Mucosa of rectum (tissue), 2 donors: ENCODE data around the gene OR13A1.
"Not testable (repeated sequence)": the region's sequence is repeated elsewhere in the genome, so short reads cannot be mapped to it uniquely, and the experiment has no call there.

Experiments
- H3K27ac ChIP-seq, 2 donors: one replicate each; pipeline ENCODE4 v1.7.0; 2013; ENCODE audit warnings: inconsistent platforms in 2 of 2, low read depth in 2 of 2, low read length in 2 of 2
- H3K27me3 ChIP-seq, 2 donors: one replicate each; pipeline ENCODE4 v1.7.0; 2013; ENCODE audit warnings: low read length in 2 of 2; ENCODE audit not compliant: control insufficient read depth in 2 of 2, insufficient read depth in 2 of 2
- H3K36me3 ChIP-seq, 2 donors: one replicate each; pipeline ENCODE4 v1.7.0; 2013; ENCODE audit warnings: low read length in 2 of 2; ENCODE audit not compliant: control insufficient read depth in 2 of 2, insufficient read depth in 2 of 2
- H3K4me1 ChIP-seq, 2 donors: one replicate each; pipeline ENCODE4 v1.7.0; 2013; ENCODE audit warnings: low read length in 2 of 2, mild to moderate bottlenecking in 1 of 2; ENCODE audit not compliant: control insufficient read depth in 2 of 2, insufficient read depth in 2 of 2
- H3K4me3 ChIP-seq, 2 donors: one replicate each; pipeline ENCODE4 v1.7.0; 2013; ENCODE audit warnings: low read length in 2 of 2
- H3K9ac ChIP-seq, 2 donors: one replicate each; pipeline ENCODE4 v1.7.0; 2013; ENCODE audit warnings: low read length in 2 of 2, low read depth in 1 of 2, mild to moderate bottlenecking in 1 of 2
- H3K9me3 ChIP-seq, 2 donors: one replicate each; pipeline ENCODE4 v1.7.0; 2013; ENCODE audit warnings: low read length in 2 of 2; ENCODE audit not compliant: control insufficient read depth in 2 of 2
- donor health status: healthy.
- donor health status: Normal muscosa, but diverticular disease.

The OR13A1 gene

GRCh38 chr10:45339894-45340293 lies 24.5 kb upstream of the OR13A1 start:
- Histone ChIP-seq H3K9me3 (no peaks in the 10 kb centered on the region), H3K27ac (no peak overlapping the region), H3K27me3 (no peaks in the 10 kb centered on the region), H3K4me3 (no peak overlapping the region), H3K4me1 (no peaks in the 10 kb centered on the region), H3K36me3 (no peaks in the 10 kb centered on the region), H3K9ac (no peak overlapping the region)

GRCh38 chr10:45331824-45332223 lies 16.4 kb upstream of the OR13A1 start:
- H3K27me3 ChIP-seq, H3K4me3 ChIP-seq, H3K4me1 ChIP-seq, H3K9me3 ChIP-seq, H3K36me3 ChIP-seq, H3K9ac ChIP-seq, H3K27ac ChIP-seq: not testable (repeated sequence)

- H3K4me3 ChIP-seq, H3K27me3 ChIP-seq, H3K27ac ChIP-seq, H3K36me3 ChIP-seq, H3K9me3 ChIP-seq, H3K9ac ChIP-seq, H3K4me1 ChIP-seq: not testable (repeated sequence)
Measured at GRCh38 chr10:45326864-45327263, 11.5 kb upstream of the OR13A1 start.

- Histone ChIP-seq H3K4me3 (no peak overlapping the region), H3K9me3 (no peaks in the 10 kb centered on the region), H3K9ac (no peak overlapping the region), H3K36me3 (no peaks in the 10 kb centered on the region), H3K27ac (no peak overlapping the region), H3K27me3 (no peaks in the 10 kb centered on the region), H3K4me1 (no peaks in the 10 kb centered on the region)
Measured at GRCh38 chr10:45325116-45325515, 9.7 kb upstream of the OR13A1 start.

- Histone ChIP-seq H3K27me3 (no peaks in the 10 kb centered on the region), H3K9me3 (no peaks in the 10 kb centered on the region), H3K4me1 (no peaks in the 10 kb centered on the region), H3K27ac (no peak overlapping the region), H3K4me3 (no peak overlapping the region), H3K9ac (no peak overlapping the region), H3K36me3 (no peaks in the 10 kb centered on the region)
Measured at GRCh38 chr10:45319702-45320101, 4.3 kb upstream of the OR13A1 start.

GRCh38 chr10:45313264-45313873 lies 2.0 kb downstream of the OR13A1 start:
- Histone ChIP-seq H3K9me3 (no peaks in the 10 kb centered on the region), H3K27me3 (no peaks in the 10 kb centered on the region), H3K4me1 (no peaks in the 10 kb centered on the region), H3K9ac (no peak overlapping the region), H3K36me3 (no peaks in the 10 kb centered on the region), H3K4me3 (no peak overlapping the region), H3K27ac (no peak overlapping the region)

GRCh38 chr10:45308707-45309106 lies 6.7 kb downstream of the OR13A1 start:
- Histone ChIP-seq H3K27ac (no peak overlapping the region), H3K27me3 (no peaks in the 10 kb centered on the region), H3K4me1 (no peaks in the 10 kb centered on the region), H3K36me3 (no peaks in the 10 kb centered on the region), H3K4me3 (no peak overlapping the region), H3K9ac (no peak overlapping the region), H3K9me3 (no peaks in the 10 kb centered on the region)

GRCh38 chr10:45302573-45302972 lies 12.8 kb downstream of the OR13A1 start:
- H3K36me3 ChIP-seq = no peaks in the 10 kb centered on the region
- no peak overlapping the region for H3K4me3 ChIP-seq
- H3K27ac ChIP-seq = no peak overlapping the region
- H3K9me3 ChIP-seq = no peaks in the 10 kb centered on the region
- no peak overlapping the region for H3K9ac ChIP-seq
- no peaks in the 10 kb centered on the region for H3K4me1 ChIP-seq
- H3K27me3 ChIP-seq = no peaks in the 10 kb centered on the region

GRCh38 chr10:45298341-45298955 lies 17.0 kb downstream of the OR13A1 start:
- H3K27ac ChIP-seq, H3K4me1 ChIP-seq, H3K4me3 ChIP-seq, H3K9me3 ChIP-seq, H3K27me3 ChIP-seq, H3K36me3 ChIP-seq, H3K9ac ChIP-seq: not testable (repeated sequence)

GRCh38 chr10:45294681-45295080 lies 20.7 kb downstream of the OR13A1 start:
- no peak overlapping the region for H3K9ac ChIP-seq
- no peaks in the 10 kb centered on the region for H3K4me1 ChIP-seq
- no peaks in the 10 kb centered on the region for H3K27me3 ChIP-seq
- no peaks in the 10 kb centered on the region for H3K36me3 ChIP-seq
- no peak overlapping the region for H3K27ac ChIP-seq
- no peak overlapping the region for H3K4me3 ChIP-seq
- no peaks in the 10 kb centered on the region for H3K9me3 ChIP-seq
